Measurements from ENCODE around the gene PHETA2.
"Not testable (repeated sequence)": the region's sequence is repeated elsewhere in the genome, so short reads cannot be mapped to it uniquely, and the experiment has no call there.

Gene PHETA2

GRCh38 chr22:42101199-42101598 lies 27.2 kb downstream of the PHETA2 start:
- in situ Hi-C loops (cut with MboI; ENCODE audit: low sequenced_read_pairs), result no loop called here

- in situ Hi-C loops (cut with MboI; ENCODE audit: low sequenced_read_pairs), result not testable (repeated sequence)
Measured at GRCh38 chr22:42104332-42104860, 30.3 kb downstream of the PHETA2 start.

DNA sequence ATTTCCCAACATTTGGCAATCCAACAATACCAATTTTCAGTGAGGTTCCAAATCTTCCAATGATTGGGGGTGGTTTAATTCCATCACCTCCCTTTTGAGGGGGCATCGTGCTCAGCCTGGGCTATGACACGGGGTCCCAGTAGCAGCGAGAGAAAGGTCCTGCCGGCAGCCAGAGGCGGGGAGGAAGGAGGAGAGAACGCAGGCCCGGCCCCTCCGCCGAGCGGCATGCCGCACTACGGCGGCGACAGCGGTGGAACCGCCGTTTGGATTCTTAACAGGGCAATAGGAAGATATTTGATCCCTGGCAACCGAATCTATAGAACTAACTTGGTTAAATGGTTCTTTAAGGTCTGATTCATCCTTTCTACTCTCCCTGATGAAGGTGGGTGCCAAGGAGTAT lies 34.8 kb downstream of the PHETA2 start:
- in situ Hi-C loops (cut with MboI; ENCODE audit: low sequenced_read_pairs), result no loop called here

- in situ Hi-C loops (cut with MboI; ENCODE audit: low sequenced_read_pairs), result no loop called here
Measured at GRCh38 chr22:42111798-42112197, 37.8 kb downstream of the PHETA2 start.

- in situ Hi-C loops (cut with MboI; ENCODE audit: low sequenced_read_pairs), result not testable (repeated sequence)
Measured at GRCh38 chr22:42112793-42113192, 38.7 kb downstream of the PHETA2 start.

DNA sequence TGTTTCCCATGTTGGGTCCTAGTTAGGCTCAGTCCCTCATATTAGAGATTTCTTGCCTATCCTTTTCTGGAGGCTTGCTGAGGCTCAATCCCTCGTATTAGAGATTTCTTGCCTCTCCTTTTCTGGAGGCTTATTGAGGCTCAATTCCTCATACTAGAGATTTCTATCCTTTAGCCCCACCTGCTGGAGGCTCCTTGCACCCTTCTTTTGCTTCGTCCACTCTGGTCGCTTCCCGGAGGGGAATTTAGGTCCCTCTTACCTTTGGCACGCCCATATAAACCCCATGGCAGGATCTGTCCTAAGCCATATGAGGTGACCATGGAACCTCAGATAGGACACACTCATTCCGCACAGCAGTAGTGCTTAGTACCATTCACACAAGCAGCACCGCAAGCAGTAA lies 40.7 kb downstream of the PHETA2 start:
- in situ Hi-C loops (cut with MboI; ENCODE audit: low sequenced_read_pairs), result no loop called here

- in situ Hi-C loops (cut with MboI; ENCODE audit: low sequenced_read_pairs), result not testable (repeated sequence)
Measured at GRCh38 chr22:42115420-42115830, 41.4 kb downstream of the PHETA2 start.

GRCh38 chr22:42116848-42117424 lies 42.9 kb downstream of the PHETA2 start:
- in situ Hi-C loops (cut with MboI; ENCODE audit: low sequenced_read_pairs), result no loop called here

DNA sequence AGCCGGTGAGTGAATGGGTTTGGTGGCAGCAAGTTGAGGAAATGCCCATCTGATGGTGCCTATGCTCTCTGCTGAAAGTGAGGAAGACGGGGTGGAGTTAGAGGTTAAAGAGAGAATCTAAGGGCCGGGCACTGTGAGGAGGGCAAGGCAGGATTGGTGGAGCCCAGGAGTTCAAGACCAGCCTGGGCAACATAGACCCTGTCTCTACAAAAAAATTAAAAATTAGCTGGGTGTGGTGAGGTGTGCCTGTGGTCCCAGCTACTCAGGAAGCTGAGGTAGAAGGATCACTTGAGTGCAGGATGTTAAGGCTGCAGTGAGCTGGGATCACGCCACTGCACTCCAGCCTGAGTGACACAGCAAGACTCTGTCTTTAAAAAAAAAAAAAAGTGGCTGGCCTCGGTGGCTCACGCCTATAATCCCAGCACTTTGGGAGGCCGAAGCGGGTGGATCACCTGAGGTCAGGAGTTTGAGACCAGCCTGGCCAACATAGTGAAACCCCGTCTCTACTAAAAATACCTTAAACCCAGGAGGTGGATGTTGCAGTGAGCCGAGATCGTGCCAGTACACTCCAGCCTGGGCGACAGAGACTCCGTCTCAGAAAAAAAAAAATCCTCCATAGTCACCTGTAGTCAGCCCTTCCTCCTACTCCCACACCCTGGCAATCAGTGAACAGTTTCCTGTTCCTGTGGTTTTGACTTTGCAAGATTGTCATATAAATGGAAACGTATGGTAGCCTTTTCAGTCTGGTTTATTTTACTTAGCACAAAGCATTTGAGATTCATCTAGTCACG lies 46.4 kb downstream of the PHETA2 start:
- in situ Hi-C loops (cut with MboI; ENCODE audit: low sequenced_read_pairs), result not testable (repeated sequence)

DNA sequence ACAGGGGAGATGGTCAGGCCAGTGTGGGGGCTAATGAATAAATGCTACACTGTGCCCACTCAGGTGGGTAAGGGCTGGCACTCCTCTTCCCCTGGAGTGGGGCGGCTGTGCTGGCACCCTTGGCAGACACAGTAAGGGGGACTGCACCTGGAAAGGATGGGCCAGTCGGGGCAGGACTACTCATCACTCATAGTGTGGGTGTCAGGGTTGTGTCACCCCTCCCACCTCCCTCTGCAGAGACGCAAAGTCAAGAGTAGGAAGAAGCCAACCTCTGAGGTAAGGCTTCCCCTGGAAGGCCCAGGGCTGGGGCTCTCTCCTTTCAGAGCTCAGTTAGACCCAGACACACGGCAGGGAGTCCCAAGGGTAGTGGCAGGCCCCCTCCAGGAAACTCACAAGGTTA lies 49.5 kb downstream of the PHETA2 start:
- in situ Hi-C loops (cut with MboI; ENCODE audit: low sequenced_read_pairs), result not testable (repeated sequence)

DNA sequence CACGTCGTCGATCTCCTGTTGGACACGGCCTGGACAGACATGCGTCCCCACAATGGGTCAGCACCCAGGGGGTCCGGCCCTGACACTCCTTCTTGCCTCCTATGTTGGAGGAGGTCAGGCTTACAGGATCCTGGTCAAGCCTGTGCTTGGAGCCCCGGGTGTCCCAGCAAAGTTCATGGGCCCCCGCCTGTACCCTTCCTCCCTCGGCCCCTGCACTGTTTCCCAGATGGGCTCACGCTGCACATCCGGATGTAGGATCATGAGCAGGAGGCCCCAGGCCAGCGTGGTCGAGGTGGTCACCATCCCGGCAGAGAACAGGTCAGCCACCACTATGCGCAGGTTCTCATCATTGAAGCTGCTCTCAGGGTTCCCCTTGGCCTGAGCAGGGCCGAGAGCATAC lies 53.6 kb downstream of the PHETA2 start:
- in situ Hi-C loops (cut with MboI; ENCODE audit: low sequenced_read_pairs), result no loop called here

GRCh38 chr22:42128007-42128406 lies 54.0 kb downstream of the PHETA2 start:
- in situ Hi-C loops (cut with MboI; ENCODE audit: low sequenced_read_pairs), result not testable (repeated sequence)

All from HL-60/S4 treated with retinoic acid at 250 ng/mL for 4 days and 3 days (cell line).